HG03060 (cell line): ENCODE measurements around the gene NRG4.
"Not testable (repeated sequence)": the region's sequence is repeated elsewhere in the genome, so short reads cannot be mapped to it uniquely, and the experiment has no call there.

ENCODE experiments used
- ATAC-seq: cut with Tn5 transposase; IDR thresholded peaks from one replicate; pipeline ENCODE4 v1.9.1; 2021; ENCODE audit warnings: low read depth, moderate number of reproducible peaks; ENCODE audit not compliant: unreplicated experiment

The NRG4 gene

GRCh38 chr15:75995611-75996010 is 16.6 kb downstream of the NRG4 start:
- ATAC-seq = no peak

GRCh38 chr15:75994220-75994619 is 18.0 kb downstream of the NRG4 start:
- ATAC-seq = no peak

GRCh38 chr15:75992897-75993296 is 19.3 kb downstream of the NRG4 start:
- ATAC-seq = no peak

- ATAC-seq = no peak
These were observed 22.3 kb downstream of the NRG4 start for GRCh38 chr15:75989875-75990274.

- no peak for ATAC-seq
These were observed 23.2 kb downstream of the NRG4 start for GRCh38 chr15:75989045-75989444.

- no peak for ATAC-seq
These were observed 26.3 kb downstream of the NRG4 start for GRCh38 chr15:75985971-75986370.

GRCh38 chr15:75984706-75985105 is 27.5 kb downstream of the NRG4 start:
- not testable (repeated sequence) for ATAC-seq

- ATAC-seq = no peak
These were observed 29.8 kb downstream of the NRG4 start for GRCh38 chr15:75982468-75982867.

- ATAC-seq = no peak
These were observed 30.9 kb downstream of the NRG4 start for GRCh38 chr15:75981149-75981815.

GRCh38 chr15:75976766-75977165 is 35.5 kb downstream of the NRG4 start:
- ATAC-seq = not testable (repeated sequence)

GRCh38 chr15:75966073-75966472 is 46.2 kb downstream of the NRG4 start:
- no peak for ATAC-seq

GRCh38 chr15:75961331-75961730 is 50.9 kb downstream of the NRG4 start:
- ATAC-seq = no peak

- no peak for ATAC-seq
These were observed 56.5 kb downstream of the NRG4 start for GRCh38 chr15:75955720-75956119.

- no peak for ATAC-seq
These were observed 59.7 kb downstream of the NRG4 start for GRCh38 chr15:75952525-75952924.

- ATAC-seq = no peak
These were observed 63.4 kb downstream of the NRG4 start for GRCh38 chr15:75948761-75949296.

GRCh38 chr15:75947092-75947491 is 65.1 kb downstream of the NRG4 start:
- ATAC-seq = no peak

- no peak for ATAC-seq
These were observed 66.3 kb downstream of the NRG4 start for GRCh38 chr15:75945953-75946352.

GRCh38 chr15:75943713-75944215 is 68.5 kb downstream of the NRG4 start:
- ATAC-seq = no peak

GRCh38 chr15:75943246-75943645 is 69.0 kb downstream of the NRG4 start:
- no peak for ATAC-seq

GRCh38 chr15:75942464-75942863 is 69.8 kb downstream of the NRG4 start:
- ATAC-seq = no peak

- no peak for ATAC-seq
These were observed 81.4 kb downstream of the NRG4 start for GRCh38 chr15:75930866-75931265.

- no peak for ATAC-seq
These were observed 82.2 kb downstream of the NRG4 start for GRCh38 chr15:75929799-75930565.
